Liver (tissue), 3 donors: ENCODE measurements around the gene AP2A2.

ENCODE experiments used
- GABPA ChIP-seq, 2 donors: IDR thresholded peaks in 1 of 2; conservative IDR thresholded peaks in 1 of 2; 2 replicates each; pipeline ENCODE4 v1.6.1; 2016; ENCODE audit warnings: antibody characterized with exemption in 2 of 2, mild to moderate bottlenecking in 1 of 2, moderate library complexity in 1 of 2
- TF ChIP-seq, protein P1 (sequence below): fragments of 150-350 bp; IDR thresholded peaks from 2 replicates; pipeline ENCODE4 v1.5.1; 2017; ENCODE audit warnings: improper control_type of control experiment, low read depth, low read length; ENCODE audit not compliant: missing input control
- donor health status: healthy.
- donor health status: healthy.

DNA sequence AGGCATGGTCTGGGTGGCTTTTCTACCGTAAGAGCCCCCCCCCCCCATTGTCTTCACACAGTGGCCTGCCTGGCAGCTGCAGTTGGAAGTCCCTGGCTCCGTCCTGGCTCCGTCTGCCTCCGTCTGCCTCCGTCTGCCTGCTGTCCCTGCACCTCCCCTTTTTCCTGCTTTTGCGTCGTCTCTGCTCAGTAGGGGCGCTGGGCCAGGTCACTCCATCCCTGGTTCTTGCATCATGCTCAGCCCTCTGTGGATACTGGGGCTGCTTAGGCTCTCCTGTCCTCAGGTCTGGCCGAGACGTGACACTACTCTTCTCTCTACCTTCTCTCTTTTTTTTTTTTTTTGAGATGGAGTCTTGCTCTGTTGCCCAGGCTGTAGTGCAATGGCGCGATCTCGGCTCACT is 27.8 kb downstream of the AP2A2 start:
- TF ChIP-seq, protein P1, sequence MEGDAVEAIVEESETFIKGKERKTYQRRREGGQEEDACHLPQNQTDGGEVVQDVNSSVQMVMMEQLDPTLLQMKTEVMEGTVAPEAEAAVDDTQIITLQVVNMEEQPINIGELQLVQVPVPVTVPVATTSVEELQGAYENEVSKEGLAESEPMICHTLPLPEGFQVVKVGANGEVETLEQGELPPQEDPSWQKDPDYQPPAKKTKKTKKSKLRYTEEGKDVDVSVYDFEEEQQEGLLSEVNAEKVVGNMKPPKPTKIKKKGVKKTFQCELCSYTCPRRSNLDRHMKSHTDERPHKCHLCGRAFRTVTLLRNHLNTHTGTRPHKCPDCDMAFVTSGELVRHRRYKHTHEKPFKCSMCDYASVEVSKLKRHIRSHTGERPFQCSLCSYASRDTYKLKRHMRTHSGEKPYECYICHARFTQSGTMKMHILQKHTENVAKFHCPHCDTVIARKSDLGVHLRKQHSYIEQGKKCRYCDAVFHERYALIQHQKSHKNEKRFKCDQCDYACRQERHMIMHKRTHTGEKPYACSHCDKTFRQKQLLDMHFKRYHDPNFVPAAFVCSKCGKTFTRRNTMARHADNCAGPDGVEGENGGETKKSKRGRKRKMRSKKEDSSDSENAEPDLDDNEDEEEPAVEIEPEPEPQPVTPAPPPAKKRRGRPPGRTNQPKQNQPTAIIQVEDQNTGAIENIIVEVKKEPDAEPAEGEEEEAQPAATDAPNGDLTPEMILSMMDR = no peak
- TF ChIP-seq GABPA (IDR thresholded peaks at IDR 0.05 in 1 of 2, conservative IDR thresholded peaks at IDR 0.05 in 1 of 2) = no peak
